ENCODE results near the gene IL1RL2.

GRCh38 chr2:102147935-102148334, 38.9 kb upstream of the IL1RL2 start:
- TF ChIP-seq, protein P1, sequence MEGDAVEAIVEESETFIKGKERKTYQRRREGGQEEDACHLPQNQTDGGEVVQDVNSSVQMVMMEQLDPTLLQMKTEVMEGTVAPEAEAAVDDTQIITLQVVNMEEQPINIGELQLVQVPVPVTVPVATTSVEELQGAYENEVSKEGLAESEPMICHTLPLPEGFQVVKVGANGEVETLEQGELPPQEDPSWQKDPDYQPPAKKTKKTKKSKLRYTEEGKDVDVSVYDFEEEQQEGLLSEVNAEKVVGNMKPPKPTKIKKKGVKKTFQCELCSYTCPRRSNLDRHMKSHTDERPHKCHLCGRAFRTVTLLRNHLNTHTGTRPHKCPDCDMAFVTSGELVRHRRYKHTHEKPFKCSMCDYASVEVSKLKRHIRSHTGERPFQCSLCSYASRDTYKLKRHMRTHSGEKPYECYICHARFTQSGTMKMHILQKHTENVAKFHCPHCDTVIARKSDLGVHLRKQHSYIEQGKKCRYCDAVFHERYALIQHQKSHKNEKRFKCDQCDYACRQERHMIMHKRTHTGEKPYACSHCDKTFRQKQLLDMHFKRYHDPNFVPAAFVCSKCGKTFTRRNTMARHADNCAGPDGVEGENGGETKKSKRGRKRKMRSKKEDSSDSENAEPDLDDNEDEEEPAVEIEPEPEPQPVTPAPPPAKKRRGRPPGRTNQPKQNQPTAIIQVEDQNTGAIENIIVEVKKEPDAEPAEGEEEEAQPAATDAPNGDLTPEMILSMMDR (conservative IDR thresholded peaks at IDR 0.05; ENCODE audit: low read depth, low read length) = no peak
- TF ChIP-seq EZH2 (IDR thresholded peaks at IDR 0.05; ENCODE audit: low read length, unreplicated experiment) (no peak), EZH2phosphoT487 (IDR thresholded peaks at IDR 0.05; ENCODE audit: borderline replicate concordance, low read length) (no peak)

Data from PC-3 (cell line).